Vagina (tissue), 2 donors: Measurements from ENCODE around the gene ECHS1.
"Not testable (repeated sequence)": the region's sequence is repeated elsewhere in the genome, so short reads cannot be mapped to it uniquely, and the experiment has no call there.

Experiments
- POLR2A ChIP-seq, 2 donors: fragments of 450-650 bp; IDR thresholded peaks; one replicate each; pipeline ENCODE4 v1.6.1; 2017; ENCODE audit warnings: antibody characterized with exemption in 2 of 2, mild to moderate bottlenecking in 2 of 2, moderate library complexity in 2 of 2
- POLR2AphosphoS5 ChIP-seq, 2 donors: sonication (generic); formaldehyde crosslinking; IDR thresholded peaks; one replicate each; pipeline ENCODE4 v1.9.0; 2017; ENCODE audit warnings: antibody characterized with exemption in 2 of 2, mild to moderate bottlenecking in 2 of 2, low read depth in 1 of 2; ENCODE audit not compliant: insufficient read depth in 1 of 2
- TF ChIP-seq, protein P1 (sequence below), 3 experiments: fragments of 450-650 bp in 2 of 3; fragments of 200-600 bp in 1 of 3; sonication (generic) in 1 of 3; IDR thresholded peaks; one replicate each; pipeline ENCODE4 v1.5.1; 2017 to 2019; ENCODE audit warnings: antibody characterized with exemption in 3 of 3, mild to moderate bottlenecking in 2 of 3, moderate library complexity in 2 of 3

DNA sequence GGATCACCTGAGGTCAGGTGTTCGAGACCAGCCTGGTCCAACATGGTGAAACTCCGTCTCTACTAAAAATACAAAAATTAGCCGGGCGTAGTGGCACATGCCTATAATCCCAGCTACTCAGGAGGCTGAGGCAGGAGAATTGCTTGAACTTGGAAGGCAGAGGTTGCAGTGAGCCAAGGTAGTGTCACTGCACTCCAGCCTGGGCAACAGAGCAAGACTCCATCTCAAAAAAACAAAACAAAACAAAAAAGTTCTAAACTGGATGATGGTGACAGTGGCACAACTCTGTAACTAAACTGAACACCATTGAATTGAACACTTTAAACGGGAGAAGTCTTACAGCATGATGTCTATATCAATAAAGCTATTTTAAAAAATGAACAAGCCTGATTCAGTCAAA, 3.0 kb upstream of the ECHS1 start:
- TF ChIP-seq, protein P1, sequence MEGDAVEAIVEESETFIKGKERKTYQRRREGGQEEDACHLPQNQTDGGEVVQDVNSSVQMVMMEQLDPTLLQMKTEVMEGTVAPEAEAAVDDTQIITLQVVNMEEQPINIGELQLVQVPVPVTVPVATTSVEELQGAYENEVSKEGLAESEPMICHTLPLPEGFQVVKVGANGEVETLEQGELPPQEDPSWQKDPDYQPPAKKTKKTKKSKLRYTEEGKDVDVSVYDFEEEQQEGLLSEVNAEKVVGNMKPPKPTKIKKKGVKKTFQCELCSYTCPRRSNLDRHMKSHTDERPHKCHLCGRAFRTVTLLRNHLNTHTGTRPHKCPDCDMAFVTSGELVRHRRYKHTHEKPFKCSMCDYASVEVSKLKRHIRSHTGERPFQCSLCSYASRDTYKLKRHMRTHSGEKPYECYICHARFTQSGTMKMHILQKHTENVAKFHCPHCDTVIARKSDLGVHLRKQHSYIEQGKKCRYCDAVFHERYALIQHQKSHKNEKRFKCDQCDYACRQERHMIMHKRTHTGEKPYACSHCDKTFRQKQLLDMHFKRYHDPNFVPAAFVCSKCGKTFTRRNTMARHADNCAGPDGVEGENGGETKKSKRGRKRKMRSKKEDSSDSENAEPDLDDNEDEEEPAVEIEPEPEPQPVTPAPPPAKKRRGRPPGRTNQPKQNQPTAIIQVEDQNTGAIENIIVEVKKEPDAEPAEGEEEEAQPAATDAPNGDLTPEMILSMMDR (IDR thresholded peaks at IDR 0.05), result not testable (repeated sequence)
- not testable (repeated sequence) for TF ChIP-seq POLR2A (IDR thresholded peaks at IDR 0.05); POLR2AphosphoS5 (IDR thresholded peaks at IDR 0.05; ENCODE audit: insufficient read depth in 1 of 2, low read depth in 1 of 2)
